K562 (cell line): ENCODE measurements around the gene CALM1. TPM values are rescaled to one million over a fixed set of nuclear protein-coding genes. Genes with fewer than 3 reads are reported as not detected.
A peak's percentile ranks its signal among the peaks of the same experiment; 100 is the strongest.

Experiments used
- CSDE1 ChIP-seq, 2 experiments: fragments of 450-650 bp; IDR thresholded peaks; 2 replicates each; pipeline ENCODE4 v1.6.1; 2016; ENCODE audit warnings: mild to moderate bottlenecking in 1 of 2
- EWSR1 ChIP-seq: fragments of 450-650 bp; IDR thresholded peaks from 2 replicates; pipeline ENCODE4 v1.6.1; 2018; ENCODE audit warnings: borderline replicate concordance, mild to moderate bottlenecking, low read depth, moderate library complexity; ENCODE audit not compliant: partially characterized antibody
- MAFF ChIP-seq: IDR thresholded peaks from 2 replicates; pipeline ENCODE4 v1.6.1; 2012; ENCODE audit warnings: low read length, improper control_type of control experiment
- ZBTB40 ChIP-seq, 2 experiments: fragments of 450-650 bp in 1 of 2; sonication (generic) in 1 of 2; formaldehyde crosslinking in 1 of 2; IDR thresholded peaks; 2 replicates each; pipeline versions ENCODE4 v1.7.1 to v1.9.0; 2016 to 2022; ENCODE audit warnings: inconsistent platforms in 1 of 2, mild to moderate bottlenecking in 1 of 2, missing genetic modification reagents in 1 of 2
- ZKSCAN1 ChIP-seq: fragments of 150-350 bp; IDR thresholded peaks from 2 replicates; pipeline ENCODE4 v1.6.1; 2016; ENCODE audit warnings: low read depth, low read length
- ZNF41 ChIP-seq: fragments of 250-450 bp; sonication (Bioruptor Pico); conservative IDR thresholded peaks from 2 replicates; pipeline ENCODE4 v1.4.0; 2020; ENCODE audit warnings: mild to moderate bottlenecking
- ZNF586 ChIP-seq: fragments of 450-650 bp; formaldehyde crosslinking; conservative IDR thresholded peaks from 2 replicates; pipeline ENCODE4 v1.4.0; 2020; ENCODE audit warnings: mild to moderate bottlenecking, moderate library complexity
- ZNF699 ChIP-seq: fragments of 250-450 bp; sonication (Bioruptor Pico); IDR thresholded peaks from 2 replicates; pipeline ENCODE4 v1.8.0; 2021; ENCODE audit warnings: mild to moderate bottlenecking, moderate library complexity; ENCODE audit not compliant: insufficient replicate concordance
- polyA plus RNA-seq, 8 experiments: library from polyadenylated mRNA; depleted of rRNA in 4 of 8; stranded (reverse) in 5 of 8; unstranded in 3 of 8; fragments of >200 nt; fragmentation: Nextera tagmentation in 2 of 8; fragmentation: Illumina TruSeq in 1 of 8; extraction: Ambion mirVana in 2 of 8; extraction: Trizol in 1 of 8; gene quantifications; 2 replicates each; pipeline versions ENCODE4 v1.2.1 to v1.2.3, GENCODE V29; 2011 to 2014; ENCODE audit warnings: inconsistent platforms in 1 of 8, missing spikeins in 1 of 8
- total RNA-seq, 7 experiments: library from RNA; depleted of rRNA in 6 of 7; stranded (reverse); fragments of >200 nt in 6 of 7; fragmentation: Illumina TruSeq in 2 of 7; extraction: Trizol in 2 of 7; gene quantifications; 2 replicates each; pipeline versions ENCODE4 v1.2.1 to v1.2.3, GENCODE V29; 2011 to 2021; ENCODE audit warnings: low replicate concordance in 1 of 7
- TF ChIP-seq, protein P1 (sequence below): fragments of 450-650 bp; formaldehyde crosslinking; IDR thresholded peaks from 2 replicates; pipeline ENCODE4 v1.4.0; 2022; ENCODE audit warnings: missing genetic modification characterization
- TF ChIP-seq, protein P2 (sequence below): fragments of 450-650 bp; IDR thresholded peaks from 2 replicates; pipeline ENCODE4 v1.7.1; 2018; ENCODE audit warnings: mild to moderate bottlenecking, low read depth; ENCODE audit not compliant: partially characterized antibody
- TF ChIP-seq, protein P3 (sequence below): sonication (generic); formaldehyde crosslinking; IDR thresholded peaks from 2 replicates; pipeline ENCODE4 v1.8.1; 2023; ENCODE audit warnings: mild to moderate bottlenecking, missing genetic modification reagents

The CALM1 gene
- total and polyA plus RNA-seq, 9 of the 15 experiments (the other 6 are each of a cell fraction or from before 2014, with no cell fraction given), result 48.0 to 269 (median 158) TPM

GRCh38 chr14:90381999-90382451 lies 14.8 kb upstream of the CALM1 start (continued):
- TF ChIP-seq, protein P1, sequence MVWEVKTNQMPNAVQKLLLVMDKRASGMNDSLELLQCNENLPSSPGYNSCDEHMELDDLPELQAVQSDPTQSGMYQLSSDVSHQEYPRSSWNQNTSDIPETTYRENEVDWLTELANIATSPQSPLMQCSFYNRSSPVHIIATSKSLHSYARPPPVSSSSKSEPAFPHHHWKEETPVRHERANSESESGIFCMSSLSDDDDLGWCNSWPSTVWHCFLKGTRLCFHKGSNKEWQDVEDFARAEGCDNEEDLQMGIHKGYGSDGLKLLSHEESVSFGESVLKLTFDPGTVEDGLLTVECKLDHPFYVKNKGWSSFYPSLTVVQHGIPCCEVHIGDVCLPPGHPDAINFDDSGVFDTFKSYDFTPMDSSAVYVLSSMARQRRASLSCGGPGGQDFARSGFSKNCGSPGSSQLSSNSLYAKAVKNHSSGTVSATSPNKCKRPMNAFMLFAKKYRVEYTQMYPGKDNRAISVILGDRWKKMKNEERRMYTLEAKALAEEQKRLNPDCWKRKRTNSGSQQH (CRISPR knock-in tag), result no peak
- TF ChIP-seq, protein P2, sequence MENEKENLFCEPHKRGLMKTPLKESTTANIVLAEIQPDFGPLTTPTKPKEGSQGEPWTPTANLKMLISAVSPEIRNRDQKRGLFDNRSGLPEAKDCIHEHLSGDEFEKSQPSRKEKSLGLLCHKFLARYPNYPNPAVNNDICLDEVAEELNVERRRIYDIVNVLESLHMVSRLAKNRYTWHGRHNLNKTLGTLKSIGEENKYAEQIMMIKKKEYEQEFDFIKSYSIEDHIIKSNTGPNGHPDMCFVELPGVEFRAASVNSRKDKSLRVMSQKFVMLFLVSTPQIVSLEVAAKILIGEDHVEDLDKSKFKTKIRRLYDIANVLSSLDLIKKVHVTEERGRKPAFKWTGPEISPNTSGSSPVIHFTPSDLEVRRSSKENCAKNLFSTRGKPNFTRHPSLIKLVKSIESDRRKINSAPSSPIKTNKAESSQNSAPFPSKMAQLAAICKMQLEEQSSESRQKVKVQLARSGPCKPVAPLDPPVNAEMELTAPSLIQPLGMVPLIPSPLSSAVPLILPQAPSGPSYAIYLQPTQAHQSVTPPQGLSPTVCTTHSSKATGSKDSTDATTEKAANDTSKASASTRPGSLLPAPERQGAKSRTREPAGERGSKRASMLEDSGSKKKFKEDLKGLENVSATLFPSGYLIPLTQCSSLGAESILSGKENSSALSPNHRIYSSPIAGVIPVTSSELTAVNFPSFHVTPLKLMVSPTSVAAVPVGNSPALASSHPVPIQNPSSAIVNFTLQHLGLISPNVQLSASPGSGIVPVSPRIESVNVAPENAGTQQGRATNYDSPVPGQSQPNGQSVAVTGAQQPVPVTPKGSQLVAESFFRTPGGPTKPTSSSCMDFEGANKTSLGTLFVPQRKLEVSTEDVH, result no peak
- TF ChIP-seq, protein P3, sequence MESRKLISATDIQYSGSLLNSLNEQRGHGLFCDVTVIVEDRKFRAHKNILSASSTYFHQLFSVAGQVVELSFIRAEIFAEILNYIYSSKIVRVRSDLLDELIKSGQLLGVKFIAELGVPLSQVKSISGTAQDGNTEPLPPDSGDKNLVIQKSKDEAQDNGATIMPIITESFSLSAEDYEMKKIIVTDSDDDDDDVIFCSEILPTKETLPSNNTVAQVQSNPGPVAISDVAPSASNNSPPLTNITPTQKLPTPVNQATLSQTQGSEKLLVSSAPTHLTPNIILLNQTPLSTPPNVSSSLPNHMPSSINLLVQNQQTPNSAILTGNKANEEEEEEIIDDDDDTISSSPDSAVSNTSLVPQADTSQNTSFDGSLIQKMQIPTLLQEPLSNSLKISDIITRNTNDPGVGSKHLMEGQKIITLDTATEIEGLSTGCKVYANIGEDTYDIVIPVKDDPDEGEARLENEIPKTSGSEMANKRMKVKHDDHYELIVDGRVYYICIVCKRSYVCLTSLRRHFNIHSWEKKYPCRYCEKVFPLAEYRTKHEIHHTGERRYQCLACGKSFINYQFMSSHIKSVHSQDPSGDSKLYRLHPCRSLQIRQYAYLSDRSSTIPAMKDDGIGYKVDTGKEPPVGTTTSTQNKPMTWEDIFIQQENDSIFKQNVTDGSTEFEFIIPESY, result peak; percentile 58; the same call in 1 of the 2 replicates
- no peak for TF ChIP-seq ZNF699 (CRISPR knock-in tag)
- no peak for TF ChIP-seq MAFF
- TF ChIP-seq ZBTB40 (IDR thresholded peaks at IDR 0.05), result no peak
- TF ChIP-seq ZBTB40 (CRISPR knock-in tag; IDR thresholded peaks at IDR 0.05), result no peak
- no peak for TF ChIP-seq ZKSCAN1
- TF ChIP-seq CSDE1 (IDR thresholded peaks at IDR 0.05), result peak in 1 of 2 experiments; percentile 31; a peak in 1 of 4 replicates
- no peak for TF ChIP-seq ZNF41 (CRISPR knock-in tag)
- no peak for TF ChIP-seq EWSR1
- TF ChIP-seq ZNF586, result no peak
